Left lung (tissue), 10 donors: ENCODE measurements around the gene TRUB1. TPM values are rescaled to one million over a fixed set of nuclear protein-coding genes. Genes with fewer than 3 reads are reported as not detected.
"Not testable (repeated sequence)": the region's sequence is repeated elsewhere in the genome, so short reads cannot be mapped to it uniquely, and the experiment has no call there.

ENCODE experiments used
- ATAC-seq: fragments of 200-7000 bp; cut with Tn5 transposase; one replicate; pipeline ENCODE4 v1.9.1; 2020; ENCODE audit warnings: moderate library complexity
- DNase-seq, 4 donors: peaks; one replicate each; pipeline ENCODE4 v3.0.0-alpha.2; 2013 to 2020
- H3K27ac ChIP-seq, 2 donors: fragments of 200-600 bp; sonication (generic) in 1 of 2; one replicate each; pipeline versions ENCODE4 v1.5.0 to v1.8.0; 2020 to 2021
- H3K27me3 ChIP-seq, 2 donors: fragments of 200-600 bp; sonication (generic) in 1 of 2; one replicate each; pipeline versions ENCODE4 v1.5.0 to v1.8.0; 2020 to 2021
- H3K36me3 ChIP-seq, 2 donors: fragments of 200-600 bp; sonication (generic) in 1 of 2; one replicate each; pipeline versions ENCODE4 v1.5.0 to v1.8.0; 2020 to 2021
- H3K4me1 ChIP-seq, 2 donors: fragments of 200-600 bp; one replicate each; pipeline ENCODE4 v1.8.0; 2021
- H3K4me3 ChIP-seq, 2 donors: fragments of 200-600 bp; sonication (generic) in 1 of 2; one replicate each; pipeline versions ENCODE4 v1.5.0 to v1.8.0; 2020 to 2021; ENCODE audit warnings: mild to moderate bottlenecking in 1 of 2
- H3K9me3 ChIP-seq, 2 donors: fragments of 200-600 bp; sonication (generic) in 1 of 2; one replicate each; pipeline versions ENCODE4 v1.5.0 to v1.8.0; 2020 to 2021
- CTCF ChIP-seq, 2 donors: fragments of 200-600 bp; sonication (generic) in 1 of 2; IDR thresholded peaks; one replicate each; pipeline versions ENCODE4 v1.5.0 to v1.8.0; 2021; ENCODE audit warnings: antibody characterized with exemption in 2 of 2
- intact Hi-C, 2 donors: fragments of 100-400 bp; cut with DNase I; formaldehyde crosslinking; loops; one replicate each; pipeline versions ENCODE4 v1.11.2 to v1.14.2; 2022
- polyA plus RNA-seq, 6 donors: library from polyadenylated mRNA; unstranded; fragments of 120-200 nt; gene quantifications; one replicate each; pipeline ENCODE4 v1.2.1, GENCODE V29; 2013; ENCODE audit not compliant: insufficient read length in 6 of 6
- total RNA-seq, 2 donors: library from RNA; stranded (reverse); fragmentation: NEBNext Ultra II Directional; extraction: Animal tissue kit (Norgen Biotek cat#: 25700); gene quantifications; one replicate each; pipeline ENCODE4 v1.2.1, GENCODE V29; 2021
- donor health status: DM: no; HTN: yes; CAD: no.
- donor health status: DM: no; HTN: no; CAD: no.

Gene TRUB1
- total and polyA plus RNA-seq, 8 donors: 11.8 to 31.5 (median 28.4) TPM

- Histone ChIP-seq H3K4me1 (no peaks in the 10 kb centered on the region), H3K27me3 (no peaks in the 10 kb centered on the region), H3K36me3 (no peaks in the 10 kb centered on the region), H3K27ac (no peak overlapping the region), H3K4me3 (no peak overlapping the region), H3K9me3 (peaks cover 0 to 3% of the 10 kb centered on the region in 2 donors)
- DNase-seq (no peak), ATAC-seq (no peak)
- intact Hi-C loops: no loop called here
- no peak for TF ChIP-seq CTCF (IDR thresholded peaks at IDR 0.05)
Measured at GRCh38 chr10:114930320-114930719, 7.7 kb upstream of the TRUB1 start.

GRCh38 chr10:114931072-114931679 is 6.8 kb upstream of the TRUB1 start:
- TF ChIP-seq CTCF (IDR thresholded peaks at IDR 0.05): no peak
- H3K9me3 ChIP-seq: peaks cover 0 to 3% of the 10 kb centered on the region in 2 donors
- H3K4me1 ChIP-seq: no peaks in the 10 kb centered on the region
- DNase-seq: no peak
- no peaks in the 10 kb centered on the region for H3K27me3 ChIP-seq
- no peak for ATAC-seq
- H3K36me3 ChIP-seq: no peaks in the 10 kb centered on the region
- H3K27ac ChIP-seq: no peak overlapping the region
- intact Hi-C loops: no loop called here
- no peak overlapping the region for H3K4me3 ChIP-seq

GRCh38 chr10:114932225-114932624 is 5.8 kb upstream of the TRUB1 start:
- Histone ChIP-seq H3K27me3 (no peaks in the 10 kb centered on the region), H3K27ac (no peak overlapping the region), H3K9me3 (peaks cover 0 to 3% of the 10 kb centered on the region in 2 donors), H3K4me1 (no peaks in the 10 kb centered on the region), H3K4me3 (no peak overlapping the region), H3K36me3 (no peaks in the 10 kb centered on the region)
- DNase-seq: no peak
- intact Hi-C loops: no loop called here
- no peak for TF ChIP-seq CTCF (IDR thresholded peaks at IDR 0.05)
- no peak for ATAC-seq

GRCh38 chr10:114932945-114933344 is 5.0 kb upstream of the TRUB1 start:
- DNase-seq (no peak), ATAC-seq (no peak)
- no peaks in the 10 kb centered on the region for H3K36me3 ChIP-seq

GRCh38 chr10:114933588-114933987 is 4.4 kb upstream of the TRUB1 start:
- DNase-seq: no peak
- no peak overlapping the region for H3K27ac ChIP-seq
- intact Hi-C loops: no loop called here

More at GRCh38 chr10:114932945-114933344, 5.0 kb upstream of the TRUB1 start:
- intact Hi-C loops: no loop called here
- TF ChIP-seq CTCF (IDR thresholded peaks at IDR 0.05): no peak
- Histone ChIP-seq H3K4me1 (no peaks in the 10 kb centered on the region), H3K4me3 (no peak overlapping the region), H3K27ac (no peak overlapping the region), H3K27me3 (no peaks in the 10 kb centered on the region), H3K9me3 (peaks cover 0 to 3% of the 10 kb centered on the region in 2 donors)

GRCh38 chr10:114933995-114934394 is 4.0 kb upstream of the TRUB1 start:
- H3K36me3 ChIP-seq, H3K4me3 ChIP-seq, intact Hi-C loops, H3K9me3 ChIP-seq, DNase-seq, H3K27me3 ChIP-seq, H3K4me1 ChIP-seq, H3K27ac ChIP-seq, ATAC-seq: not testable (repeated sequence)

More at GRCh38 chr10:114933588-114933987, 4.4 kb upstream of the TRUB1 start:
- Histone ChIP-seq H3K4me3 (no peak overlapping the region), H3K27me3 (no peaks in the 10 kb centered on the region), H3K4me1 (peaks cover 0 to under 1% of the 10 kb centered on the region in 2 donors), H3K9me3 (peaks cover 0 to 3% of the 10 kb centered on the region in 2 donors), H3K36me3 (no peaks in the 10 kb centered on the region)
- TF ChIP-seq CTCF (IDR thresholded peaks at IDR 0.05): no peak
- ATAC-seq: no peak
